Parathyroid adenoma (tissue), 2 donors: Measurements from ENCODE around the gene IDUA.

Experiments used
- H2AFZ ChIP-seq: fragments of 300-600 bp; sonication (generic); one replicate; pipeline ENCODE4 v1.7.0; 2017; ENCODE audit warnings: antibody characterized with exemption, mild to moderate bottlenecking
- H3K27ac ChIP-seq: fragments of 300-600 bp; sonication (generic); one replicate; pipeline ENCODE4 v1.7.0; 2017
- H3K27me3 ChIP-seq: fragments of 300-600 bp; sonication (generic); one replicate; pipeline ENCODE4 v1.7.0; 2017; ENCODE audit warnings: low read length; ENCODE audit not compliant: control insufficient read depth, insufficient read depth
- H3K36me3 ChIP-seq: fragments of 300-600 bp; sonication (generic); one replicate; pipeline ENCODE4 v1.7.0; 2017; ENCODE audit warnings: low read length; ENCODE audit not compliant: control insufficient read depth, insufficient read depth
- H3K4me1 ChIP-seq: fragments of 300-600 bp; sonication (generic); one replicate; pipeline ENCODE4 v1.7.0; 2017; ENCODE audit warnings: control low read depth
- H3K4me2 ChIP-seq: fragments of 300-600 bp; sonication (generic); one replicate; pipeline ENCODE4 v1.7.0; 2017; ENCODE audit warnings: low read length
- H3K4me3 ChIP-seq: fragments of 300-600 bp; sonication (generic); one replicate; pipeline ENCODE4 v1.7.0; 2017; ENCODE audit warnings: low read depth, low read length
- H3K79me2 ChIP-seq: fragments of 300-600 bp; sonication (generic); one replicate; pipeline ENCODE4 v1.7.0; 2017; ENCODE audit warnings: control low read depth
- H3K9ac ChIP-seq: fragments of 300-600 bp; sonication (generic); one replicate; pipeline ENCODE4 v1.7.0; 2017; ENCODE audit warnings: mild to moderate bottlenecking
- H3K9me3 ChIP-seq: fragments of 300-600 bp; sonication (generic); one replicate; pipeline ENCODE4 v1.7.0; 2017; ENCODE audit warnings: low read length; ENCODE audit not compliant: control insufficient read depth
- TF ChIP-seq, protein P1 (sequence below): fragments of 300-600 bp; sonication (generic); IDR thresholded peaks from one replicate; pipeline ENCODE4 v1.7.0; 2017; ENCODE audit warnings: antibody characterized with exemption, mild to moderate bottlenecking
- donor health status: primary hyperparathyroidism.

The IDUA gene

DNA sequence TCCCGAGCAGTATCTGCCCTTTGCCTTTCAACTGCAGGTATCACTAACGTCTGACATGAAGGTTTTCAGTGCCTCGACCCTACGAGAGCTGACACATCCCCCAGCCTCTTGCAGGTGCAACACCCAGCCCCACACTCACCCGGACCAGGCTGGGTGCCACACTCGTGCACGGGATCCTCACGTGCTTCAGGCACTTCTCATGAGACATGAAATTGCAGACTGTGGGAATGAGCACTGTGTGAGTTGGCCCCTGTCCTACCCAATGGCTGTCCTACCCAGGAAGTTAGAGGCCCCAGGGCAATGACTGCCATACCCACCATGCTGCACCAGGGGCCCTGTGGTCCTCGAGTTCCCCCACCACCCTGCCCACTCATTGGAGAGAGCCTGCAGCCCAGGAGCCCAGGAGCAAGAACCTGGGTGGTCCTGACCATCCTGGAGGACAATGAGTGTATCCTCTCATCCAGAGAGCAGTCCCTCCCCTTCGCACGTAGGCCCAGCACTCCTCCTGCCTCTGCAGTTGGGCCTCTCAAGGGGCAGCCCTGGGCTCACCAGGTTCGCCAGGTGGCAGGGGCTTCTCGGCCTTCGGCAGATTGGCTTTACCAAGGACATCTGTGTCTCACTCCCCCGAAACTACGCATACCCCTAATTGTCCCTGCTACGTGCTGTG, 15.9 kb upstream of the IDUA start:
- Histone ChIP-seq H3K27me3 (no peaks in the 10 kb centered on the region), H3K4me2 (no peak overlapping the region), H3K4me3 (no peak overlapping the region), H3K4me1 (no peaks in the 10 kb centered on the region), H3K9me3 (no peaks in the 10 kb centered on the region), H3K9ac (no peak overlapping the region), H3K36me3 (no peaks in the 10 kb centered on the region), H3K79me2 (no peaks in the 10 kb centered on the region), H3K27ac (no peak overlapping the region), H2AFZ (no peak overlapping the region)
- TF ChIP-seq, protein P1, sequence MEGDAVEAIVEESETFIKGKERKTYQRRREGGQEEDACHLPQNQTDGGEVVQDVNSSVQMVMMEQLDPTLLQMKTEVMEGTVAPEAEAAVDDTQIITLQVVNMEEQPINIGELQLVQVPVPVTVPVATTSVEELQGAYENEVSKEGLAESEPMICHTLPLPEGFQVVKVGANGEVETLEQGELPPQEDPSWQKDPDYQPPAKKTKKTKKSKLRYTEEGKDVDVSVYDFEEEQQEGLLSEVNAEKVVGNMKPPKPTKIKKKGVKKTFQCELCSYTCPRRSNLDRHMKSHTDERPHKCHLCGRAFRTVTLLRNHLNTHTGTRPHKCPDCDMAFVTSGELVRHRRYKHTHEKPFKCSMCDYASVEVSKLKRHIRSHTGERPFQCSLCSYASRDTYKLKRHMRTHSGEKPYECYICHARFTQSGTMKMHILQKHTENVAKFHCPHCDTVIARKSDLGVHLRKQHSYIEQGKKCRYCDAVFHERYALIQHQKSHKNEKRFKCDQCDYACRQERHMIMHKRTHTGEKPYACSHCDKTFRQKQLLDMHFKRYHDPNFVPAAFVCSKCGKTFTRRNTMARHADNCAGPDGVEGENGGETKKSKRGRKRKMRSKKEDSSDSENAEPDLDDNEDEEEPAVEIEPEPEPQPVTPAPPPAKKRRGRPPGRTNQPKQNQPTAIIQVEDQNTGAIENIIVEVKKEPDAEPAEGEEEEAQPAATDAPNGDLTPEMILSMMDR = no peak

DNA sequence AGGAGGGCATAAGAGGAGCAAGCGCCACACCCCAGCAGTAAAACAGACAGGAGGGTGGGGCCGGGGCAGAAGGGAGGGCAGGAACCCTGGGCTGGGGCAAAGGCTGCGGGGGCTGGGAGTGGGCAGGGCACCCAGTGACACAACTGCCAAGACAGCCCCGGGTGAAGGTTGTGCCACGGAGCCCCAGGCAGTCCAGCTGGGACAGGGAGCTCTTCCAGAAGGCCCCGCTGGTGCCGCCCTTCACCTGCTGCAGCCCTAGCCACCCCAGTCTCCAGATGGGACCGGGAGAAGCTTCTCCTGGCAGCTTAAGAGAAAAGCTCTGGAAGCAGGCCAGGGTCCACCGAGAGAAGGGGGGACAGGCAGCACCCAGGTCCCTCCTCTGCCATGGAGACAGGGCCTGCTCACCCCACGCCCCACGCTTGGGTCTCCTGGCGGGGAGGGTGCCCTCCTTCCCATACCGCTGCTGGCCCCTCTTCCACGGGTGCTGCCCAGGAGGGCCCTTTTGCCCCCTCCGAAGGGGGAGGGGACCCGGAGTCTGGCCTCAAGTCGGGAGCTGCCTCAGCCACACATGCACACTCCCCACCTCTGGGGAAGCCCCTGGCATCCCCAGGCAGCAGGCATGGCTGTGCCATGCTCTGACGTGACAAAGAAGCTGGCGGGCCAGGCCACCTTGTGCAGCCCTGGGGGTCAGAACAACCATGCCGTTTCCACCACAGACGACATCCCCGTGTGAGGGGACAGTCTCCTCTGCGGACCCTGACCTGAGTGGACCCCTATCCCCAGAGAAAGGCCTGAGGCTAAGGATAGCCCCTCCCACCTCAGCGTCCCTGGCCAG, 15.0 kb upstream of the IDUA start:
- Histone ChIP-seq H3K36me3 (no peaks in the 10 kb centered on the region), H3K27me3 (no peaks in the 10 kb centered on the region), H3K27ac (no peak overlapping the region), H2AFZ (no peak overlapping the region), H3K9me3 (no peaks in the 10 kb centered on the region), H3K4me1 (no peaks in the 10 kb centered on the region), H3K9ac (no peak overlapping the region), H3K4me2 (peak overlapping the region; percentile 93), H3K79me2 (no peaks in the 10 kb centered on the region), H3K4me3 (peak overlapping the region; percentile 69)
- TF ChIP-seq, protein P1 = no peak

DNA sequence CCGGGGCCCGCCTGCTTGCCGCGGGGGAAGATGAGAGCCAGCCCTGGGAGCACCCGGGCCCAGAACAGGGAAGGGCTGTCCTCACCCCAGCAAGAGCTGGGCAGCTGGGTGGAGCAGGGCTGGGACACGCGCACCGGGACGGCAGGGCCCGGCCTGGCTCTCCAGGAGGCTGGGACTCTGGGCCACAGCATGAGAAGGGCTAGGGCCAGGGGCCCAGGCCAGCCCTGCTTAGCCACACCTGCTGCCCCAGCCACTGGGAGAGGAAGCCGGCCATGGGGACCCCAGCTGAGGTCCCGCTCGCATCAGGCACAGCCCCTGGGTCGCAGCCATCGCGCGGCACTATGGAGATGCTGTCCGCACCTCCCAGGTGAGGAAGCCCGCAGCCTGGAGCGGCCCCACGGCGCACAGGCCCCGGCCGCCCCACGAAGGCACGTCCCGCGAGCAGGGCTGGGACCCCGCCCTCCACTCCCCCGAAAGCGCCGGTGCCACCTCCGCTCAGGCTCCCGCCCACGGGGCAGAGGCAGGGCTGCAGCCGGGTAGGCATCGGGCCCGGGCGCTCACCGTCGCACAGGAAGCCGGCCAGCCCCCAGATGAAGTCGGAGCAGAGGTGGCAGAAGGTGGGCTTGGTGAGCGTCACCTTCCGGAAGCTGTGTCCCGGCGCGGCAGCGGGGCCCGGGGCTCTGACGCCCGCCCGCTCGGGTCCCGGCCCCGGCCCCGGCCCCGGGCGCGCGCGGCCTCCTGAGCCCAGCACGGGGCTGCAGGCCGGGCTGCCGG, 14.0 kb upstream of the IDUA start:
- Histone ChIP-seq H3K4me1 (no peaks in the 10 kb centered on the region), H3K36me3 (no peaks in the 10 kb centered on the region), H3K4me2 (peak overlapping the region; percentile 93), H3K9me3 (no peaks in the 10 kb centered on the region), H3K4me3 (peak overlapping the region; percentile 69), H3K27ac (no peak overlapping the region), H3K9ac (peak overlapping the region; percentile 19), H3K79me2 (no peaks in the 10 kb centered on the region), H2AFZ (peak overlapping the region; percentile 66), H3K27me3 (no peaks in the 10 kb centered on the region)
- TF ChIP-seq, protein P1 = no peak

DNA sequence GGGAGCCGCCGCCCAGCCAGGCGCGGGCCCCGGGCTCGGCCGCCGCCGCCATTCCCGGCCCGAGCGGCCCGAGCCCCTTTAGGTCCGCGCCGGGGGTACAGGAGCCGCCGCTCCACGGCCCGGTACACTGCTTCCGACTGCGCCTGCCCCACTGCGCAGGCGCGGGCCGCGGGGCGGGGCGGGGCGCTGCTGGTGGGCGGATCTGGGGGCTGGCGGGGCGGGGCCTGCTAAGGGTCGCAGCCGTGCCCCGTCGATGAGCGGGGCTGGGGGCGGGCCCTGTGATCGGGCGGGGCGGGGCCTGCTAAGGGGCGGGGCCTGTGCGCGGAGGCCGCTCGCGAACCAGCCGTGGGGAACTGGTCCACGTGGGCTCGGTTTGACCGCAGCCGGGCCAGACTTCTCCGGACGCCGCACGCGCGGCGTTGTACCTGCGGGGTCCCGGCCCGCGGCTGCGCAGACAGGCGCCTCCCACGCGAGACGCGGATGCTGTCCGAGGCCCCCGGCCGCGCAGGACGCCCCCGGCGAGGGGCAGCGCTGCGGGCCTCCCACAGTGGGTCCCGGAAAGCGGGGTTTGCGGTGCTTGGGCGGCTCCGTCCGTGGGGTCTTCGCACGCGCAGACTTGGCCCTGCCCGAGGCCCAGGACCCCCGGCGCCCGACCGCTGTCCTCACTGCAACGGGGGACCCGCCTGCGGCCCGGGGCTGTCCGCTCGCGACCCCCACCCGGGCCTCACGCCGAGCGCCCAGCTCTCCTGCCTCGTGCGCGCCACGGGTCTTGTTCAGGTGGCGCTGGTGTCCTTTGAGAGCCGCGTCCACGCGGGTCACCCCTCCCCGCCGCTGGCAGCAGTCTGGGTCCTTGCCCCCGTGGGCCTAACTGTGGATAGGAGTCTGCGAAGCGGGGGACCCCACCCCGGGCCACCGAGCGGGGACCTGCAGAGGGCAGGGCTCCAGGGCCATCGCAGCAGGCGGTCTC, 13.1 kb upstream of the IDUA start, which contains the start of gene DGKQ:
TSS of gene DGKQ (minus strand) at position 139 of the 967 bp plus-strand sequence. CDS start at position 52, 87 bp downstream.
- Histone ChIP-seq H3K4me2 (peak within 1 kb of the TSS; percentile 93), H3K4me3 (peak within 1 kb of the TSS; percentile 69), H2AFZ (peak within 1 kb of the TSS; percentile 66), H3K27me3 (no peaks in the 10 kb centered on the region), H3K9me3 (no peaks in the 10 kb centered on the region), H3K4me1 (no peaks in the 10 kb centered on the region), H3K27ac (no peak within 1 kb of the TSS), H3K9ac (peak within 1 kb of the TSS; percentile 19), H3K79me2 (no peaks in the 10 kb centered on the region), H3K36me3 (no peaks in the 10 kb centered on the region)
- TF ChIP-seq, protein P1 = no peak
